Keratinocyte (primary cell): ENCODE measurements around the gene UBE4B. TPM values are rescaled to one million over a fixed set of nuclear protein-coding genes. Genes with fewer than 3 reads are reported as not detected.

Experiments used
- DNase-seq: peaks from one replicate; pipeline ENCODE4 v3.0.0-alpha.2; 2011; ENCODE audit warnings: low read depth, missing footprints, low spot score
- FAIRE-seq: peaks from 2 replicates; lab custom pipeline; 2011; peaks lifted over from hg19 to GRCh38; lab: Jason Lieb, UNC
- H2AFZ ChIP-seq: 2 replicates; pipeline ENCODE4 v1.6.0; 2012; ENCODE audit warnings: low read length, control low read depth, inconsistent platforms; ENCODE audit not compliant: control insufficient read depth
- H3K27ac ChIP-seq: 2 replicates; pipeline ENCODE4 v1.5.1; 2011; ENCODE audit warnings: low read length; ENCODE audit not compliant: control insufficient read depth, insufficient read depth
- H3K27me3 ChIP-seq: 3 replicates; pipeline ENCODE4 v1.6.0; 2011; ENCODE audit warnings: low read length; ENCODE audit not compliant: control insufficient read depth, insufficient read depth; ENCODE audit errors: extremely low read depth
- H3K36me3 ChIP-seq, 2 experiments: 2 replicates in 1 of 2; 3 replicates in 1 of 2; pipeline ENCODE4 v1.5.1; 2011; ENCODE audit warnings: low read length in 2 of 2, mild to moderate bottlenecking in 1 of 2; ENCODE audit not compliant: control insufficient read depth in 2 of 2, insufficient read depth in 2 of 2; ENCODE audit errors: extremely low read depth in 1 of 2
- H3K4me1 ChIP-seq: 3 replicates; pipeline ENCODE4 v1.5.1; 2011; ENCODE audit warnings: low read length; ENCODE audit not compliant: control insufficient read depth, insufficient read depth; ENCODE audit errors: extremely low read depth
- H3K4me2 ChIP-seq: 3 replicates; pipeline ENCODE4 v1.6.0; 2011; ENCODE audit warnings: low read depth, low read length; ENCODE audit not compliant: control insufficient read depth, insufficient read depth; ENCODE audit errors: extremely low read depth
- H3K4me3 ChIP-seq, 3 experiments: fragments of 200-600 bp in 1 of 3; sonication (generic) in 1 of 3; 2 replicates in 2 of 3; 3 replicates in 1 of 3; pipeline ENCODE4 v1.5.1; 2011 to 2016; ENCODE audit warnings: low read length in 3 of 3, mild to moderate bottlenecking in 3 of 3, control low read depth in 2 of 3, inconsistent platforms in 1 of 3, low read depth in 1 of 3, mixed read lengths in 1 of 3, mixed run types in 1 of 3, moderate library complexity in 1 of 3; ENCODE audit not compliant: control insufficient read depth in 2 of 3, insufficient read depth in 2 of 3; ENCODE audit errors: extremely low read depth in 1 of 3
- H3K79me2 ChIP-seq: 2 replicates; pipeline ENCODE4 v1.6.0; 2012; ENCODE audit warnings: low read length; ENCODE audit not compliant: control insufficient read depth, insufficient read depth
- H3K9ac ChIP-seq: 3 replicates; pipeline ENCODE4 v1.6.0; 2011; ENCODE audit warnings: low read length; ENCODE audit not compliant: control insufficient read depth, insufficient read depth; ENCODE audit errors: extremely low read depth
- H3K9me1 ChIP-seq: 3 replicates; pipeline ENCODE4 v1.6.0; 2011; ENCODE audit warnings: low read length; ENCODE audit not compliant: control insufficient read depth, insufficient read depth; ENCODE audit errors: extremely low read depth
- H3K9me3 ChIP-seq: 2 replicates; pipeline ENCODE4 v1.5.1; 2012; ENCODE audit warnings: low read depth, low read length; ENCODE audit not compliant: control insufficient read depth
- H4K20me1 ChIP-seq: 3 replicates; pipeline ENCODE4 v1.6.0; 2011; ENCODE audit warnings: low read length; ENCODE audit not compliant: control insufficient read depth, insufficient read depth; ENCODE audit errors: extremely low read depth
- EZH2 ChIP-seq: IDR thresholded peaks from one replicate; pipeline ENCODE4 v1.6.1; 2012; ENCODE audit warnings: inconsistent platforms, mild to moderate bottlenecking, low read length, moderate library complexity
- dilution Hi-C: fragments of 300-500 bp; cut with MboI; formaldehyde crosslinking; loops from one replicate; pipeline ENCODE4 v1.7.0; 2020; ENCODE audit warnings: low sequenced_read_pairs; ENCODE audit not compliant: extremely low pct_ligation_motif_present
- polyA plus RNA-seq, 5 experiments: library from polyadenylated mRNA; depleted of rRNA in 3 of 5; stranded (reverse) in 3 of 5; stranded (forward) in 1 of 5; unstranded in 1 of 5; fragments of >200 nt; gene quantifications; 1 replicate in 1 of 5; 2 replicates in 3 of 5; 3 replicates in 1 of 5; pipeline versions ENCODE4 v1.2.1 to v1.2.3, GENCODE V29; 2011 to 2012; ENCODE audit warnings: missing spikeins in 2 of 5, low read depth in 1 of 5, low replicate concordance in 1 of 5
- TF ChIP-seq, protein P1 (sequence below), 3 experiments: IDR thresholded peaks in 1 of 3; conservative IDR thresholded peaks in 1 of 3; optimal IDR thresholded peaks in 1 of 3; 2 replicates in 2 of 3; 3 replicates in 1 of 3; pipeline versions ENCODE3 to v1.5.1; 2011; ENCODE audit warnings: low read length in 3 of 3, mild to moderate bottlenecking in 3 of 3, moderate library complexity in 2 of 3, control low read depth in 1 of 3, inconsistent platforms in 1 of 3; ENCODE audit not compliant: insufficient read depth in 2 of 3; ENCODE audit errors: extremely low read depth in 1 of 3

The UBE4B gene
- polyA plus RNA-seq, 1 donor (not counting 4 experiments of a cell fraction or from before 2014, with no cell fraction given), result 14.3 TPM

DNA sequence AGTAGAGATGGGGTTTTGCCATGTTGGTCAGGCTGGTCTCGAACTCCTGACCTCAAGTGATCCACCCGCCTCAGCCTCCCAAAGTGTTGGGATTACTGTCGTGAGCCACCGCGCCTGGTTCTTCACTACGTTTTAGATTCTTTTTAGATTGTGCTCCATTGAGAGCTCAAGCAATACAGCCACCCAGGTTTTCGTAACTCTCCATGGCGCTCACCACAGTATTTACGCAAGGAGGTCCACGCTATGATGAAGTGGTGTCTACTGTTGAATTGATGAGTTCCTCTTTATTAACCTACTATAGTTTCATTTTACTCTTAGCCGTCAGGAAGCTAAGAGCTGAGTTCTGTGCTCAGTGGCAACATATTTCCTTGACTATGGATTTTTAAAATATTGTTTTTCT is 175.8 kb downstream of the UBE4B start:
- dilution Hi-C loops, result no loop called here
- Histone ChIP-seq H3K9me1 (no peaks in the 10 kb centered on the region), H3K9me3 (no peaks in the 10 kb centered on the region), H3K4me3 (no peak overlapping the region), H3K4me1 (peaks cover 16% of the 10 kb centered on the region), H3K4me2 (no peak overlapping the region), H3K27me3 (no peaks in the 10 kb centered on the region), H3K9ac (no peak overlapping the region), H2AFZ (no peak overlapping the region), H4K20me1 (no peaks in the 10 kb centered on the region), H3K36me3 (no peaks in the 10 kb centered on the region), H3K27ac (no peak overlapping the region), H3K79me2 (peaks cover 27% of the 10 kb centered on the region)
- DNase-seq, result no peak
- FAIRE-seq, result no peak
- TF ChIP-seq EZH2, result no peak
- TF ChIP-seq, protein P1, sequence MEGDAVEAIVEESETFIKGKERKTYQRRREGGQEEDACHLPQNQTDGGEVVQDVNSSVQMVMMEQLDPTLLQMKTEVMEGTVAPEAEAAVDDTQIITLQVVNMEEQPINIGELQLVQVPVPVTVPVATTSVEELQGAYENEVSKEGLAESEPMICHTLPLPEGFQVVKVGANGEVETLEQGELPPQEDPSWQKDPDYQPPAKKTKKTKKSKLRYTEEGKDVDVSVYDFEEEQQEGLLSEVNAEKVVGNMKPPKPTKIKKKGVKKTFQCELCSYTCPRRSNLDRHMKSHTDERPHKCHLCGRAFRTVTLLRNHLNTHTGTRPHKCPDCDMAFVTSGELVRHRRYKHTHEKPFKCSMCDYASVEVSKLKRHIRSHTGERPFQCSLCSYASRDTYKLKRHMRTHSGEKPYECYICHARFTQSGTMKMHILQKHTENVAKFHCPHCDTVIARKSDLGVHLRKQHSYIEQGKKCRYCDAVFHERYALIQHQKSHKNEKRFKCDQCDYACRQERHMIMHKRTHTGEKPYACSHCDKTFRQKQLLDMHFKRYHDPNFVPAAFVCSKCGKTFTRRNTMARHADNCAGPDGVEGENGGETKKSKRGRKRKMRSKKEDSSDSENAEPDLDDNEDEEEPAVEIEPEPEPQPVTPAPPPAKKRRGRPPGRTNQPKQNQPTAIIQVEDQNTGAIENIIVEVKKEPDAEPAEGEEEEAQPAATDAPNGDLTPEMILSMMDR (optimal IDR thresholded peaks at IDR 0.05 in 1 of 3, IDR thresholded peaks at IDR 0.05 in 1 of 3, conservative IDR thresholded peaks at IDR 0.05 in 1 of 3; ENCODE audit: extremely low read depth in 1 of 3, insufficient read depth in 2 of 3, low read length in 3 of 3), result no peak

DNA sequence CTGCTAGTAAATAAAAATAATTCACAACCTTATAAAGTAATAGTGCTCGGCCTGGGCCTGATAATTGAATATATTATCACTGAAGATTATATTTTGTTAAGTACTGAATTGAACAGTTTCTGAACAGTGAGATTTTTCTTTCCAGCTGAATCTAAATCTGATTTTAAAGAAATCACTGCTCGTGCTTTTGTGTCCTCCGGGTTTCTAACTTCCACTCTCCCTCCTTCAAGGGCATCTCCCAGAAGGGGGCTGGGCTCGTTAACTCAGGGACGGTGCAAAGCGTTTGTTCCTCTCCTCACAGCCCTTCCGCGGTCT is 176.8 kb downstream of the UBE4B start:
- peaks cover 2% of the 10 kb centered on the region for H3K9me1 ChIP-seq
- peaks cover 16% of the 10 kb centered on the region for H3K4me1 ChIP-seq
- peaks cover 33% of the 10 kb centered on the region for H3K79me2 ChIP-seq
- no peaks in the 10 kb centered on the region for H3K27me3 ChIP-seq
- dilution Hi-C loops, result no loop called here
- FAIRE-seq (no peak), DNase-seq (no peak)
- TF ChIP-seq, protein P1 (optimal IDR thresholded peaks at IDR 0.05 in 1 of 3, IDR thresholded peaks at IDR 0.05 in 1 of 3, conservative IDR thresholded peaks at IDR 0.05 in 1 of 3; ENCODE audit: extremely low read depth in 1 of 3, insufficient read depth in 2 of 3, low read length in 3 of 3), result no peak
- no peak for TF ChIP-seq EZH2
- H3K9ac ChIP-seq, result peak overlapping the region; percentile 90
- H4K20me1 ChIP-seq, result no peaks in the 10 kb centered on the region
- H3K36me3 ChIP-seq, result no peaks in the 10 kb centered on the region
- peak overlapping the region; percentile 53 to 83 (median 65) for H3K4me3 ChIP-seq
- H3K4me2 ChIP-seq, result peak overlapping the region; percentile 77
- no peaks in the 10 kb centered on the region for H3K9me3 ChIP-seq
- peak overlapping the region; percentile 79 for H3K27ac ChIP-seq
- peak overlapping the region; percentile 61 for H2AFZ ChIP-seq
